ENCODE data around the gene IGFBP6.

GRCh38 chr12:53147181-53147580 is 49.7 kb downstream of the IGFBP6 start:
- no peak for TF ChIP-seq CTCF (IDR thresholded peaks at IDR 0.05)
- no peak for TF ChIP-seq EZH2 (IDR thresholded peaks at IDR 0.05; ENCODE audit: borderline replicate concordance, insufficient read depth, low read depth, low read length, poor library complexity, severe bottlenecking)

Data from B cell (primary cell).